Fibroblast of lung (primary cell): ENCODE measurements around the gene FNIP1. TPM values are rescaled to one million over a fixed set of nuclear protein-coding genes. Genes with fewer than 3 reads are reported as not detected.
"Not testable (repeated sequence)": the region's sequence is repeated elsewhere in the genome, so short reads cannot be mapped to it uniquely, and the experiment has no call there.

Source experiments
- DNase-seq, 2 donors: peaks; one replicate each; pipeline versions ENCODE4 v3.0.0 to v3.0.0-alpha.2; 2010; ENCODE audit warnings: low read depth in 2 of 2
- H2AFZ ChIP-seq: 2 replicates; pipeline ENCODE4 v1.5.1; 2012; ENCODE audit warnings: low read length, control low read depth, inconsistent platforms
- H3K27ac ChIP-seq: 2 replicates; pipeline ENCODE4 v1.5.1; 2011; ENCODE audit warnings: low read length, control low read depth; ENCODE audit not compliant: insufficient read depth
- H3K27me3 ChIP-seq: 2 replicates; pipeline ENCODE4 v1.5.1; 2011; ENCODE audit warnings: mild to moderate bottlenecking, low read length; ENCODE audit not compliant: control insufficient read depth, insufficient read depth
- H3K36me3 ChIP-seq: 2 replicates; pipeline ENCODE4 v1.5.1; 2011; ENCODE audit warnings: low read length; ENCODE audit not compliant: control insufficient read depth, insufficient read depth
- H3K4me1 ChIP-seq: 2 replicates; pipeline ENCODE4 v1.5.1; 2011; ENCODE audit warnings: low read length; ENCODE audit not compliant: control insufficient read depth, insufficient read depth; ENCODE audit errors: extremely low read depth
- H3K4me2 ChIP-seq: 2 replicates; pipeline ENCODE4 v1.5.1; 2011; ENCODE audit warnings: low read length, control low read depth; ENCODE audit not compliant: insufficient read depth; ENCODE audit errors: extremely low read depth
- H3K4me3 ChIP-seq, 4 experiments: fragments of 200-600 bp in 1 of 4; sonication (generic) in 1 of 4; replicated peaks in 1 of 4; 2 replicates each; pipeline ENCODE4 v1.5.1; 2011 to 2016; ENCODE audit warnings: low read length in 4 of 4, low read depth in 3 of 4, mild to moderate bottlenecking in 3 of 4, control low read depth in 2 of 4, inconsistent platforms in 1 of 4, mixed read lengths in 1 of 4; ENCODE audit not compliant: insufficient read depth in 1 of 4; ENCODE audit errors: control extremely low read depth in 1 of 4
- H3K79me2 ChIP-seq: 2 replicates; pipeline ENCODE4 v1.5.1; 2012; ENCODE audit warnings: mild to moderate bottlenecking, low read length, inconsistent platforms; ENCODE audit not compliant: control insufficient read depth, insufficient read depth
- H3K9ac ChIP-seq: 2 replicates; pipeline ENCODE4 v1.5.1; 2011; ENCODE audit warnings: mild to moderate bottlenecking, low read length, control low read depth; ENCODE audit not compliant: insufficient read depth
- H3K9me3 ChIP-seq: 2 replicates; pipeline ENCODE4 v1.5.1; 2012; ENCODE audit warnings: low read depth, low read length; ENCODE audit not compliant: control insufficient read depth, insufficient read depth
- H4K20me1 ChIP-seq: 2 replicates; pipeline ENCODE4 v1.5.1; 2011; ENCODE audit warnings: low read length; ENCODE audit not compliant: control insufficient read depth, insufficient read depth; ENCODE audit errors: extremely low read depth
- CTCF ChIP-seq, 2 donors: IDR thresholded peaks in 1 of 2; conservative IDR thresholded peaks in 1 of 2; 1 replicate in 1 of 2; 2 replicates in 1 of 2; pipeline ENCODE4 v1.5.1; 2011 to 2012; ENCODE audit warnings: low read length in 2 of 2, control low read depth in 1 of 2, inconsistent platforms in 1 of 2, low read depth in 1 of 2, mild to moderate bottlenecking in 1 of 2
- EZH2 ChIP-seq: IDR thresholded peaks from 2 replicates; pipeline ENCODE4 v1.5.1; 2012; ENCODE audit warnings: low read length, control low read depth, mild to moderate bottlenecking; ENCODE audit errors: missing control alignments
- polyA plus RNA-seq, 2 donors: library from polyadenylated mRNA; depleted of rRNA in 1 of 2; stranded (reverse) in 1 of 2; unstranded in 1 of 2; fragments of >200 nt; gene quantifications; 2 replicates each; pipeline ENCODE4 v1.2.1, GENCODE V29; 2011 to 2012; ENCODE audit warnings: missing spikeins in 1 of 2
- total RNA-seq: library from RNA; depleted of rRNA; stranded (reverse); fragments of >200 nt; gene quantifications from 2 replicates; pipeline ENCODE4 v1.2.1, GENCODE V29; 2014

FNIP1 gene
- total and polyA plus RNA-seq, 2 donors (not counting 1 experiment from before 2014, with no cell fraction given): 36.4 to 97.8 TPM

- Histone ChIP-seq H3K27me3 (no peaks in the 10 kb centered on the region), H3K9me3 (no peaks in the 10 kb centered on the region)
- TF ChIP-seq CTCF (conservative IDR thresholded peaks at IDR 0.05 in 1 of 2, IDR thresholded peaks at IDR 0.05 in 1 of 2; ENCODE audit: low read depth in 1 of 2, low read length in 2 of 2) (no peak), EZH2 (no peak)
These were observed 174.2 kb downstream of the FNIP1 start for GRCh38 chr5:131622633-131623032.

GRCh38 chr5:131621164-131621563 lies 175.7 kb downstream of the FNIP1 start:
- DNase-seq, H3K27ac ChIP-seq, H4K20me1 ChIP-seq, H3K4me1 ChIP-seq, H3K9me3 ChIP-seq, H3K4me2 ChIP-seq, H3K36me3 ChIP-seq, H3K4me3 ChIP-seq, H3K27me3 ChIP-seq, H3K9ac ChIP-seq, H2AFZ ChIP-seq: not testable (repeated sequence)
- H3K79me2 ChIP-seq: peaks cover 70% of the 10 kb centered on the region

More at GRCh38 chr5:131622633-131623032, 174.2 kb downstream of the FNIP1 start:
- H4K20me1 ChIP-seq: no peaks in the 10 kb centered on the region
- DNase-seq: peak; percentile 53 to 80
- no peak overlapping the region for H3K4me2 ChIP-seq
- H3K79me2 ChIP-seq: peaks cover 73% of the 10 kb centered on the region
- no peaks in the 10 kb centered on the region for H3K36me3 ChIP-seq
- H3K27ac ChIP-seq: no peak overlapping the region
- H2AFZ ChIP-seq: no peak overlapping the region
- no peak overlapping the region for H3K9ac ChIP-seq
- no peak overlapping the region for H3K4me3 ChIP-seq
- no peaks in the 10 kb centered on the region for H3K4me1 ChIP-seq

- no peak for DNase-seq
- H3K4me2 ChIP-seq: no peak overlapping the region
- H3K4me3 ChIP-seq: no peak overlapping the region
- H3K27me3 ChIP-seq: no peaks in the 10 kb centered on the region
- no peak overlapping the region for H2AFZ ChIP-seq
- H3K9me3 ChIP-seq: no peaks in the 10 kb centered on the region
- peaks cover 70% of the 10 kb centered on the region for H3K79me2 ChIP-seq
- TF ChIP-seq CTCF (conservative IDR thresholded peaks at IDR 0.05 in 1 of 2, IDR thresholded peaks at IDR 0.05 in 1 of 2; ENCODE audit: low read depth in 1 of 2, low read length in 2 of 2) (no peak), EZH2 (no peak)
- no peak overlapping the region for H3K9ac ChIP-seq
- no peaks in the 10 kb centered on the region for H4K20me1 ChIP-seq
- no peaks in the 10 kb centered on the region for H3K36me3 ChIP-seq
- no peak overlapping the region for H3K27ac ChIP-seq
- no peaks in the 10 kb centered on the region for H3K4me1 ChIP-seq
These were observed 177.7 kb downstream of the FNIP1 start for GRCh38 chr5:131619102-131619501.
